Spleen (tissue), 11 donors: ENCODE data around the gene YPEL1. TPM values are rescaled to one million over a fixed set of nuclear protein-coding genes. Genes with fewer than 3 reads are reported as not detected.

Source experiments
- DNase-seq: peaks from one replicate; pipeline ENCODE4 v3.0.0-alpha.2; 2020
- H3K27ac ChIP-seq, 8 donors: fragments of 200-600 bp; sonication (generic) in 7 of 8; 1 replicate in 4 of 8; 2 replicates in 4 of 8; pipeline versions ENCODE4 v1.5.0 to v1.8.0; 2016 to 2021; ENCODE audit warnings: inconsistent platforms in 4 of 8, mild to moderate bottlenecking in 4 of 8, moderate library complexity in 1 of 8
- H3K27me3 ChIP-seq, 7 donors: fragments of 200-600 bp; sonication (generic) in 6 of 7; replicated peaks in 1 of 7; 1 replicate in 4 of 7; 2 replicates in 3 of 7; pipeline versions ENCODE4 v1.5.0 to v1.8.0; 2016 to 2021; ENCODE audit warnings: inconsistent platforms in 3 of 7, mild to moderate bottlenecking in 1 of 7
- H3K36me3 ChIP-seq, 6 donors: fragments of 200-600 bp; sonication (generic) in 5 of 6; 1 replicate in 4 of 6; 2 replicates in 2 of 6; pipeline versions ENCODE4 v1.5.0 to v1.8.0; 2016 to 2021; ENCODE audit warnings: inconsistent platforms in 2 of 6
- H3K4me1 ChIP-seq, 6 donors: fragments of 200-600 bp; sonication (generic) in 5 of 6; 1 replicate in 3 of 6; 2 replicates in 3 of 6; pipeline versions ENCODE4 v1.5.0 to v1.8.0; 2016 to 2021; ENCODE audit warnings: inconsistent platforms in 3 of 6
- H3K4me3 ChIP-seq, 8 donors: fragments of 200-600 bp; sonication (generic) in 7 of 8; 1 replicate in 4 of 8; 2 replicates in 4 of 8; pipeline versions ENCODE4 v1.5.0 to v1.8.0; 2016 to 2021; ENCODE audit warnings: inconsistent platforms in 4 of 8, mild to moderate bottlenecking in 4 of 8, moderate library complexity in 2 of 8
- H3K9me3 ChIP-seq, 8 donors: fragments of 200-600 bp; sonication (generic) in 7 of 8; 1 replicate in 4 of 8; 2 replicates in 4 of 8; pipeline versions ENCODE4 v1.5.0 to v1.8.0; 2016 to 2021; ENCODE audit warnings: inconsistent platforms in 4 of 8
- CTCF ChIP-seq, 11 experiments: fragments of 200-600 bp in 7 of 11; fragments of 450-650 bp in 4 of 11; sonication (generic) in 4 of 11; IDR thresholded peaks in 8 of 11; conservative IDR thresholded peaks in 3 of 11; 1 replicate in 7 of 11; 2 replicates in 4 of 11; pipeline versions ENCODE4 v1.4.0 to v1.8.0; 2016 to 2021; ENCODE audit warnings: antibody characterized with exemption in 11 of 11, inconsistent platforms in 4 of 11, mild to moderate bottlenecking in 1 of 11
- POLR2A ChIP-seq, 3 donors: fragments of 450-650 bp; IDR thresholded peaks; one replicate each; pipeline ENCODE4 v1.5.1; 2017; ENCODE audit warnings: antibody characterized with exemption in 3 of 3, mild to moderate bottlenecking in 1 of 3
- POLR2AphosphoS5 ChIP-seq, 3 donors: sonication (generic); formaldehyde crosslinking; IDR thresholded peaks; one replicate each; pipeline ENCODE4 v1.5.1; 2017; ENCODE audit warnings: antibody characterized with exemption in 3 of 3
- WGBS, 5 donors: extraction: QIAGEN DNeasy Blood & Tissue Kit in 3 of 5; methylation state at CpG; one replicate each; pipeline versions ENCODE4 v1.1.5 to v1.1.7; 2013 to 2018; 5-methylcytosine and 5-hydroxymethylcytosine counted together
- intact Hi-C: fragments of 100-400 bp; cut with DNase I; formaldehyde crosslinking; loops from one replicate; pipeline ENCODE4 v1.15.0; 2023; ENCODE audit warnings: low total_unique reads
- polyA plus RNA-seq, 3 donors: library from polyadenylated mRNA; stranded (reverse); fragments of 200-250 nt; gene quantifications; one replicate each; pipeline ENCODE4 v1.2.1, GENCODE V29; 2013
- total RNA-seq, 7 donors: library from RNA; depleted of rRNA in 3 of 7; stranded (reverse); fragments of >200 nt in 3 of 7; fragmentation: NEBNext Ultra II Directional in 4 of 7; extraction: Animal tissue kit (Norgen Biotek cat#: 25700) in 4 of 7; gene quantifications; one replicate each; pipeline versions ENCODE4 v1.1.0 to v1.2.1, GENCODE V29; 2016 to 2021
- donor health status: healthy with polysubstance abuse.
- donor health status: DM: no; HTN: no; CAD: no; lungs with moderate emphysema.
- donor health status: DM: no; HTN: no; CAD: no.
- donor health status: Bipolar disorder and iron deficiency.
- donor health status: healthy.
- donor health status: DM: no; HTN: no; CAD: no.
- donor health status: DM: yes; HTN: yes; CAD: no.

YPEL1 gene
- total and polyA plus RNA-seq, 10 donors: 4.8 to 21.3 (median 11.0) TPM

- no peak overlapping the region for H3K27ac ChIP-seq
- no peak for DNase-seq
- TF ChIP-seq POLR2AphosphoS5 (IDR thresholded peaks at IDR 0.05): no peak
- no peak for TF ChIP-seq CTCF (IDR thresholded peaks at IDR 0.05 in 8 of 11, conservative IDR thresholded peaks at IDR 0.05 in 3 of 11)
- no peak for TF ChIP-seq POLR2A (IDR thresholded peaks at IDR 0.05)
- H3K27me3 ChIP-seq: no peaks in the 10 kb centered on the region
- H3K4me1 ChIP-seq: peaks cover 0 to 2% (median 0%) of the 10 kb centered on the region in 6 donors
- intact Hi-C loops: no loop called here
- H3K9me3 ChIP-seq: no peaks in the 10 kb centered on the region
- no peak overlapping the region for H3K4me3 ChIP-seq
- peaks cover 0 to 95% (median 73%) of the 10 kb centered on the region in 6 donors for H3K36me3 ChIP-seq
- WGBS, 5 donors: 80 to 93% (median 88%) methylated on average over 6 to 7 of the region's 7 CpGs
These were observed 52.2 kb downstream of the YPEL1 start for GRCh38 chr22:21683401-21683811.

GRCh38 chr22:21682385-21683175, 53.0 kb downstream of the YPEL1 start:
- peaks cover 0 to 95% (median 65%) of the 10 kb centered on the region in 6 donors for H3K36me3 ChIP-seq
- 87 to 93% (median 91%) methylated on average over 20 of the region's 20 CpGs for WGBS, 5 donors

GRCh38 chr22:21681566-21682370, 53.8 kb downstream of the YPEL1 start:
- intact Hi-C loops: no loop called here
- no peaks in the 10 kb centered on the region for H3K4me1 ChIP-seq
- H3K9me3 ChIP-seq: no peaks in the 10 kb centered on the region
- no peaks in the 10 kb centered on the region for H3K27me3 ChIP-seq
- H3K27ac ChIP-seq: no peak overlapping the region
- TF ChIP-seq POLR2A (IDR thresholded peaks at IDR 0.05) (no peak), POLR2AphosphoS5 (IDR thresholded peaks at IDR 0.05) (no peak), CTCF (IDR thresholded peaks at IDR 0.05 in 8 of 11, conservative IDR thresholded peaks at IDR 0.05 in 3 of 11) (no peak)
- no peak overlapping the region for H3K4me3 ChIP-seq
- DNase-seq: no peak
- peaks cover 0 to 95% (median 58%) of the 10 kb centered on the region in 6 donors for H3K36me3 ChIP-seq
- 87 to 94% (median 90%) methylated on average over 14 to 24 of the region's 24 CpGs for WGBS, 5 donors

More at GRCh38 chr22:21682385-21683175, 53.0 kb downstream of the YPEL1 start:
- no peaks in the 10 kb centered on the region for H3K9me3 ChIP-seq
- TF ChIP-seq POLR2A (IDR thresholded peaks at IDR 0.05): no peak
- no peak for TF ChIP-seq CTCF (IDR thresholded peaks at IDR 0.05 in 8 of 11, conservative IDR thresholded peaks at IDR 0.05 in 3 of 11)
- TF ChIP-seq POLR2AphosphoS5 (IDR thresholded peaks at IDR 0.05): no peak
- no peak for DNase-seq
- no peaks in the 10 kb centered on the region for H3K27me3 ChIP-seq
- H3K4me1 ChIP-seq: no peaks in the 10 kb centered on the region
- H3K4me3 ChIP-seq: no peak overlapping the region
- H3K27ac ChIP-seq: no peak overlapping the region
- intact Hi-C loops: no loop called here
